Stimulated activated CD8-positive, alpha-beta memory T cell treated with anti-CD3 and anti-CD28 coated beads, Interleukin-7, amount 100 ng/mL, for 4 hours (primary cell): Measurements from ENCODE around the gene NAALADL1.

Experiments
- DNase-seq, 2 donors: peaks; one replicate each; pipeline ENCODE4 v3.0.0-alpha.2; 2020; ENCODE audit warnings: low read depth in 2 of 2

The NAALADL1 gene

DNA sequence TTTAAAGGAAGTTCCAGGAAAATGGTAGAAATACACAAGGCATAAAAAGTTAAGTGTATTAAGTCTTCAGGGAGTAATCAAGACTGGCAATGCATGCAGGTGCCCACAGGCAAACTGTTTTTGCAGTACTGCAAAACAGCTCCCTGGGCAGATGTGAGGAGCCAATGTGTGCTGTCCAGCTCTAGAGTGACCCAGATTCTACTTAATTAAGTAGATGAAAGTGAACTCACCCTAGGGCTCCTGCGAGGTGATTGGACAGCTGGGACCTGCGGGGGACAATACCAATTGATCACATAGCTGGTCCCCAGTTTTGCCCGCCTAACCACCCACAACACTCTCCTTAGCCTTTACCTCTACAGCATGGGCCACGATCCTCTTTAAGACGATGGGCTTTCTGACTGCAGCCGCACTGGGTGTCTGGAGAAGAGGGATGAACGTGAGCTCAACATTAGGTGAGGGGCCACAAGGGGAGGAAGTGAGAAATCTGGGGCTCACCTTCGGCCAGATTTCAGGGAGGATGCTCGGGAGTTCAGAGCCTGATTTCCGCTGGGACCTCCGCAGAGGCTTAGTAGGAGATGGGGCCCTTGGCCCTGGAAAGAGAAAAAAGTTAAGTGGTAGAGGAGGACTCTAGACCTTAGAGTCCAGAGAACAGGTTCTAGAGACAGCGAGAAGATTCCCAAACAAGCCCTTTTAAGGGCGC, 24.9 kb upstream of the NAALADL1 start:
- DNase-seq, result no peak

- no peak for DNase-seq
These were observed 20.5 kb upstream of the NAALADL1 start for GRCh38 chr11:65078786-65079342.

DNA sequence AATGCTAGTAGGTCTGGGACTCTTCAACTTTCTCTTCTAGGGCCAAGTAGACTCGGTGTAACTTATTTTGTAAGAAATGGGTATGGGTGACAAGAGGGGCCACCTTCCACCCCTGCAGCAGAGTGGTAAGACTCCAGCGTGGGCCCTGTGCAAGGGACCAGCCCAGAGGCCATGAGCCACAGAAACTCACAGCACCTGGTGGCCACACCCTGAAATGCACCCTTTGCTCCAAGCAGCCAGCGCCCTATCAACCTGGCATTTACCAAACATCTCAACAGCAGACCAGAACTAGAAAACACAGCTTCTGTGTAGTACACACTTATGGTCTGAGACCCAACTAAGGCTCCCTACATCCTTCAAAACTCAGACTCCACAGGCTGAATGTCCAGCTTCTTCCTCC, 19.8 kb upstream of the NAALADL1 start:
- DNase-seq, result peak; percentile 43 to 48

DNA sequence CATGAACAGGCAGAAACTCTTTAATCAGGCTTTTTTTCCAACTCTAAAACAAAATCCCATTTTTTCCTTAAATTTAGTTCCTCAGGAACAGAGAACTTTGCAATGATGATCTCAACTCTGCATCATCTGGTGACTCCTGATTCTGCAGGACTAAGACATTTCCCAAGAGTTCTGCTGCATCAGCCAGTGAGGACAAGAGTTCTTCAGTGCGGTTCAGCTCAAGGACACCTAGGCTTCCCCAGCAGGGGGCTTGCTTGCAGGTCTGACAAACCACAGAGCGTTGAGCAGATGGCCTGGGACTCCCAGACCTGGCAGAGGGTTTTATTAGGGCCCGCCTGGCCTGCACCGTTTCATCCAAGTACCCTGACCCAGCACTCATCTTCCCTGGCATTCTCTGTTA, 19.1 kb upstream of the NAALADL1 start:
- no peak for DNase-seq

- no peak for DNase-seq
These were observed 14.2 kb upstream of the NAALADL1 start for GRCh38 chr11:65072631-65072966.

- no peak for DNase-seq
These were observed 13.7 kb upstream of the NAALADL1 start for GRCh38 chr11:65071907-65072630.

DNA sequence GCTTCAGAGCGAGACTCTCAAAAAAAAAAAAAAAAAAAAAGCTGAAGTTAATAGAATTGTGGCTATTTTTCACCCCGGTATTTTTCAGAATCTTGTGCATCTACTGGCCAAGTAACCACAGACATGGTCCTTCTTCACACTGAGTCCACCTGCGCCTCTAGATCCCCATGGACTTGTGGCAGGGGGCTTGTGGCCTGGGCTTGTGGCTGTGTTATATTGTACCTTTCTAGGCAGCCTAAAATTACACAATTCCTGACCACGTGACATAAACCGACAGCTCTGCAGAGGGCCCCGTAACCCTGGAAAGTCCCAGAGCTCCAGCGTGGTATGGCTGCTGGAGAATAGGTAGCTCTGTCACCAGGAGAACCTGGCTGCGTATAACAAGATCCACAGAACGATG, 10.9 kb upstream of the NAALADL1 start:
- no peak for DNase-seq

GRCh38 chr11:65067446-65067845, 9.1 kb upstream of the NAALADL1 start:
- DNase-seq, result no peak

DNA sequence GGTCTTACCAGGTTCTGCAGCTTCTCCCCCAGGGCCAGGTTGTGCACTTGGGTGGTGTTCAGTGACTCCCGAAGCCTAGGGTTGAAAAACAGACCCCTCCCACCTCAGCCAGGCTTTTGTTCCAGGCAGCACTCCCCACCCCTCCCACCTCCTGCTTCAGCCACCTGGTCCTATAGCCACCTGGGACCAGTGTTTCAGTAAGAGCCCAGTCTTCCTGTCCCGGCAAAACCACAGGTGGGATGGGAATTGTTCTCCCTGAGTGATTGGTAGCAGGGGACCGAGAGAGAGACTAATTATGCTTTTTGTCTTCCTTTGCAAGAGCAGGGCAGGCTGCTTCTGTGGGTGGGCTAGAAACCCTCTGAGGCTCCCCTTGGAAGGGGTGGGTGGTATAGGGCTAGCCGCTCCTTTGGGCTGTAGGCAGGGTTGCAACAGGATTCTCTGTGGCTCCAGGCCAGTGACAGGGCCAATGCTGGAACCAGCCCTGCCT, 8.5 kb upstream of the NAALADL1 start:
- no peak for DNase-seq

- DNase-seq, result no peak
These were observed 8.0 kb upstream of the NAALADL1 start for GRCh38 chr11:65066315-65066714.

DNA sequence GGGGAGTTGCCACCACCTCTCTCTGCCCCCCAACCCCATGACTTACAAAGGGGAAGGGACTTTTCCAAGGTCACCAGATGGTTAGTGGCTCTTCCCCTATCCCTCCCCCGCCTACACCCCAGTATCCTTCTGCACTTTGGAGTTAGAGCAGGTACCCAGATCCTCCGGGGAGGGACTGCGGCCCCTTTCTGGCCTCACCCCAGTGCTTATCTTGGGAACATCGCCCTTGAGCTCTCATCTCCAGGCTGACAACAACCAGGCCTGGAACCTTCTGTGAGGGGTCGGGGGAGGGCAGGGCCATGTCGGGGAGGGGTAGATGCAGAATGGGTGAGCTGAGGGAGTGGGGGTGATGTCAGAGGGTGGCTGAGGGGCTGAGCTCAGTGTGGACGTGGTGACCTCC, 7.5 kb upstream of the NAALADL1 start:
- no peak for DNase-seq

- DNase-seq, result no peak
These were observed 6.5 kb upstream of the NAALADL1 start for GRCh38 chr11:65064847-65065240.

- DNase-seq, result no peak
These were observed 5.2 kb upstream of the NAALADL1 start for GRCh38 chr11:65063532-65063931.

DNA sequence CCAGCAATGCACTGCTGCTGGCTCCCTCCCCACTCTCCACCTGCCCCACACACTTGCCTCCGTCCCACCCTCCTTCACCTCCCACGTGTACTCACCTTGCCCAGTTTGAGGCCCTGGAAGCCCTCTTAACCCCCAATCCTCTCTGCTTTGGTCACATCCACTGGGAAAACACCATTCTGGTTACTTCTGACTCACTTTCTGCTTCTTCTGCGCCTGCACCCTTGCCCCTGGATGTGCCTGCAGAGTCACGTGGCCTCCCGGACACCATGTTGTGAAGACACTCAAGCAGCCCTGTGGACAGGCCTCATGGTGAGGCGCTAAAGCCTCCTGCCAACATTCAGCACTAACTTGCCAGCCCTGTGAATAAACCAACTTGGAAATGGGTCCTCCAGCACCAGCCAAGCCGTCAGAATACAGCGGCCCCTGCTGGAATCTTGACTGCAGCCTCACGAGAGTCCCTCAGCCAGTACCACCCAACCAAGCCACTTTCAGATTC, 2.6 kb upstream of the NAALADL1 start:
- no peak for DNase-seq

GRCh38 chr11:65059959-65060824, 1.8 kb upstream of the NAALADL1 start:
- no peak for DNase-seq

- no peak for DNase-seq
These were observed 1.2 kb upstream of the NAALADL1 start for GRCh38 chr11:65059523-65059922.

DNA sequence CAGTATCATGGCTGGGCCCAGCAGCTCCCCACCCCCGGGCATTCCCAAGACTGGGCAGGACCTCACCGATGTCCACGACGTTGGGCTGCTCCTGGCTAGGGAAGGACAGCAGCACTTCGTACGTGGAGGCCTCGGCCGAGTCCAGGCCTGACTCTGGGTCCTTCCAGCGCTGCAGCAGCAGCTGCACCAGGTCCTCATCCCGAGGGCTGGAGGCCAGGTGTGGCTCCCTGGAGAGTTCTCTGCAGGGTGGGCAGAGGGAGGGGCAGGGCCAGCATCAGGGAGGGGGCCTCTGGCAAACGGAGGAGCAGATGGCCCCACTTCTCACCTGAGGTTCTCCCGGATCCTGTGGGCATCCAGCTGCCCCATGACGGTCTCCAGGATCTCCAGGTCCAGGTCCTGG, 341 bp downstream of the NAALADL1 start:
- DNase-seq, result no peak

GRCh38 chr11:65057526-65057925, 827 bp downstream of the NAALADL1 start:
- no peak for DNase-seq

DNA sequence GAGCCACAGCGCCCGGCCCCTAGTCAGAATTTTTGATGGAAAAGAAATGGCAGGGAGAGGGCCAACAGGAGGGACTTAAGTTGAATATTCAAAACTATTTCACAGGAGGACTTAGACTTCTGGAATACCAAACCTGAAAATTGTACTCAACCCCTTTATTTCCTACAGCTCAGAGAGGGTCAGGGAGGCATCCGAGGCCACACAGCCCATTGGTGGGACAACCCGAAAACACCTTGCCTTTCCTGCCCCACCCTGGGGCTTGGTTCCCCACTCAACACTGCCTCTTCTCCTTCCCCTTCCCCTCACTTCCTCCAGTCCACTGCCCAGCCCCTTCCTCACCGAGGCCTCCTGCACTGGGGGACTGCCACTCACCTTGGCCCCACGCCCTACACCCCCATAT, 1.4 kb downstream of the NAALADL1 start:
- no peak for DNase-seq

DNA sequence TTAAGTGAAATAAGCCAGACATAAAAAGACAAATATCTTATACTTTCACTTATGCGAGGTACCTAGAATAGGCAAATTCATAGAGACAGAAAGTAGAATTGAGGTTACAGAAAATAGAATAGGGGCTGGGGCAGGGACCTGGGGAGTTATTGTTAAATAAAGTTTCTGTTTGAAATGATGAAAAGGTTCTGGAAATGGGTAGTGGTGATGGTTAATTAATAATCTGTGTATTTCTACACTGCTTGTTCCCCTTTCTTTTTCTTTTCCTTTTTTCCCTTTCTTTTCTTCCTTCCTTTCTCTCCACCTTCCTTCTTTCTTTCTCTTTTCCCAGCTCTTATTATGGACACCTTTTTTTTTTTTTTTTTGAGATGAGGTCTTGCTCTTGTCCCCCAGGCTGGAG, 2.8 kb downstream of the NAALADL1 start:
- no peak for DNase-seq

DNA sequence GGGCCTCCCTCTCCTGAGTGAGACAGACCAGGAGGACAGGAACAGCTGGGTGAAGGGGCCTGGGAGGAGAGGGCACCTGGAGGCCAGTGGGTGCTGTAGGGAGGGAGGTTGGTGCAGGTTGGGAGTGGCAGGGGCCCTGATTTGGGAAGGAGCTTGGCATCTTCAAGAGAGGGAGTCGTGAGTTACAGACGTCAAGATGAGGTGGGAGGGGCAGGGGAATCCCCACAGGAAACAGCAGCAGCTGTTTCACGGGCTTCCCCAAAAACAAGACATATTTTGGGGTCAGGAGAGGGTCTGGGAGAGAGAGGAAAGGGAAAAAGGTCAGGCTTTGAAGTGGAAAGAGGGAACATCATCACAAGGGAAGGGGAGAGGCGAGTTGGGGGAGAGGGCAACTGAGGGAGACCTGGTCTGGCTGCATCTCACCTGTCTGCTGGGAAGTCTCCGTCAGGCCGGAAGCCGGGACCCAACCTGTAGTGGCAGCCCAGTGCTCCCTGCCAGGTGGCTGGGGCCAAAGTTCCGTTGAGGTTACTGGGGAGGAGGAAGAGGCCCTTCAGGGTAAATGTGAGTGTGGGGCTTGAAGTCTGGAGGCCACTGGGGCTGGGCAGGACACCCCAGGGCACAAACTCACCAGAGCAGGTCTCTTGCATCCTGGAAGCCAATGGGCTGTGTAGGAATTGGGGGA, 4.4 kb downstream of the NAALADL1 start:
- DNase-seq, result no peak
